Measurements from ENCODE around the gene THBS2.

Gene THBS2

GRCh38 chr6:169223006-169223405, 30.6 kb downstream of the THBS2 start:
- H3K27ac ChIP-seq (replicated peaks), result no peak overlapping the region
- H3K4me3 ChIP-seq (replicated peaks; ENCODE audit: insufficient read depth, low read length), result no peak overlapping the region
- no peak for DNase-seq (ENCODE audit: low read depth in 1 of 2, low spot score in 1 of 2)
- no peaks in the 10 kb centered on the region for H3K27me3 ChIP-seq (ENCODE audit: insufficient read depth, poor library complexity, severe bottlenecking)
- TF ChIP-seq REST (IDR thresholded peaks at IDR 0.05; ENCODE audit: insufficient replicate concordance, low read depth), result no peak
- TF ChIP-seq SPI1 (IDR thresholded peaks at IDR 0.05; ENCODE audit: borderline replicate concordance, low read depth), result no peak
- no peak for TF ChIP-seq POLR2AphosphoS5 (IDR thresholded peaks at IDR 0.05; ENCODE audit: low read depth)
- TF ChIP-seq, protein P1, sequence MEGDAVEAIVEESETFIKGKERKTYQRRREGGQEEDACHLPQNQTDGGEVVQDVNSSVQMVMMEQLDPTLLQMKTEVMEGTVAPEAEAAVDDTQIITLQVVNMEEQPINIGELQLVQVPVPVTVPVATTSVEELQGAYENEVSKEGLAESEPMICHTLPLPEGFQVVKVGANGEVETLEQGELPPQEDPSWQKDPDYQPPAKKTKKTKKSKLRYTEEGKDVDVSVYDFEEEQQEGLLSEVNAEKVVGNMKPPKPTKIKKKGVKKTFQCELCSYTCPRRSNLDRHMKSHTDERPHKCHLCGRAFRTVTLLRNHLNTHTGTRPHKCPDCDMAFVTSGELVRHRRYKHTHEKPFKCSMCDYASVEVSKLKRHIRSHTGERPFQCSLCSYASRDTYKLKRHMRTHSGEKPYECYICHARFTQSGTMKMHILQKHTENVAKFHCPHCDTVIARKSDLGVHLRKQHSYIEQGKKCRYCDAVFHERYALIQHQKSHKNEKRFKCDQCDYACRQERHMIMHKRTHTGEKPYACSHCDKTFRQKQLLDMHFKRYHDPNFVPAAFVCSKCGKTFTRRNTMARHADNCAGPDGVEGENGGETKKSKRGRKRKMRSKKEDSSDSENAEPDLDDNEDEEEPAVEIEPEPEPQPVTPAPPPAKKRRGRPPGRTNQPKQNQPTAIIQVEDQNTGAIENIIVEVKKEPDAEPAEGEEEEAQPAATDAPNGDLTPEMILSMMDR (IDR thresholded peaks at IDR 0.05; ENCODE audit: insufficient read depth, low read length), result no peak
- no peak for TF ChIP-seq GABPA (IDR thresholded peaks at IDR 0.05; ENCODE audit: low read depth)

- no peak for TF ChIP-seq GABPA (IDR thresholded peaks at IDR 0.05; ENCODE audit: low read depth)
- TF ChIP-seq POLR2AphosphoS5 (IDR thresholded peaks at IDR 0.05; ENCODE audit: low read depth), result no peak
- TF ChIP-seq SPI1 (IDR thresholded peaks at IDR 0.05; ENCODE audit: borderline replicate concordance, low read depth), result no peak
- no peak for TF ChIP-seq REST (IDR thresholded peaks at IDR 0.05; ENCODE audit: insufficient replicate concordance, low read depth)
- TF ChIP-seq, protein P1 (IDR thresholded peaks at IDR 0.05; ENCODE audit: insufficient read depth, low read length), result no peak
- DNase-seq (ENCODE audit: low read depth in 1 of 2, low spot score in 1 of 2), result no peak
- H3K27ac ChIP-seq (replicated peaks), result no peak overlapping the region
- H3K4me3 ChIP-seq (replicated peaks; ENCODE audit: insufficient read depth, low read length), result no peak overlapping the region
- H3K27me3 ChIP-seq (ENCODE audit: insufficient read depth, poor library complexity, severe bottlenecking), result no peaks in the 10 kb centered on the region
Observed at GRCh38 chr6:169222126-169222525, 31.5 kb downstream of the THBS2 start.

GRCh38 chr6:169221264-169221663, 32.4 kb downstream of the THBS2 start:
- TF ChIP-seq REST (IDR thresholded peaks at IDR 0.05; ENCODE audit: insufficient replicate concordance, low read depth) (no peak), SPI1 (IDR thresholded peaks at IDR 0.05; ENCODE audit: borderline replicate concordance, low read depth) (no peak), GABPA (IDR thresholded peaks at IDR 0.05; ENCODE audit: low read depth) (no peak), POLR2AphosphoS5 (IDR thresholded peaks at IDR 0.05; ENCODE audit: low read depth) (no peak)
- TF ChIP-seq, protein P1 (IDR thresholded peaks at IDR 0.05; ENCODE audit: insufficient read depth, low read length), result no peak
- Histone ChIP-seq H3K27ac (replicated peaks) (no peak overlapping the region), H3K27me3 (ENCODE audit: insufficient read depth, poor library complexity, severe bottlenecking) (no peaks in the 10 kb centered on the region), H3K4me3 (replicated peaks; ENCODE audit: insufficient read depth, low read length) (no peak overlapping the region)
- no peak for DNase-seq (ENCODE audit: low read depth in 1 of 2, low spot score in 1 of 2)

All from HL-60 (cell line).